H54 (cell line): ENCODE measurements around the gene NKX2-3.

Experiments
- DNase-seq: peaks from one replicate; pipeline ENCODE4 v3.0.0; 2011; ENCODE audit warnings: low spot score, mixed read lengths; ENCODE audit not compliant: insufficient read length
- FAIRE-seq: peaks from 3 replicates; lab custom pipeline; 2011; peaks lifted over from hg19 to GRCh38; lab: Jason Lieb, UNC
- POLR2A ChIP-seq: IDR thresholded peaks from 2 replicates; pipeline ENCODE4 v1.6.1; 2011; ENCODE audit warnings: low read depth, mild to moderate bottlenecking, low read length

The NKX2-3 gene

DNA sequence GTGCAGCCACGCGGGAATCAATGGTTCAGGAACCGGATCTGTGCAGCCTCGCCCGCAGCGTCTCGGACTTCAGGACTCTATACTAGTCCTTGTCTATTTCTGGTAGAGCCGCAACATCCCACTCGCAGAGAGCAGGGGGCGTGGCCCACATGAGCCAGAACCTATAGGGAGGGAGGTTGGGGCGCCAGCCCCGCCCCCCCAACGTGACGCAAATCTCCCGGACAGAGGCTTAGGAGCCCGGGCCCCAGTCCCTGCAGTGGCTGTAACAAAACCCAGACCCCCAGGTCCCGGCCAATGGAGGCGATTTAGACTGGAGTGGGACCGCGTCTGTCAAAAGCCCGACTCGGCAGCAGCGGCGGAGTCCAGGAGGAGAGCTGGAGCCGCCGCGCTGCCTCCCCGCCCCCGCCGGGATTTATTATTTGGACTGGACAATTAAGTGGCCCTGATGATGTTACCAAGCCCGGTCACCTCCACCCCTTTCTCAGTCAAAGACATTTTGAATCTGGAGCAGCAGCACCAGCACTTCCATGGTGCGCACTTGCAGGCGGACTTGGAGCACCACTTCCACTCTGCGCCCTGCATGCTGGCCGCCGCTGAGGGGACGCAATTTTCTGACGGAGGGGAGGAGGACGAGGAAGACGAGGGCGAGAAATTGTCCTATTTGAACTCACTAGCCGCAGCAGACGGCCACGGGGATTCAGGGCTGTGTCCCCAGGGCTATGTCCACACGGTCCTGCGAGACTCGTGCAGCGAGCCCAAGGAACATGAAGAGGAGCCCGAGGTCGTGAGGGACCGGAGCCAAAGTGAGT, at the start of gene NKX2-3:
Gene NKX2-3, plus strand, starts transcription at position 256 of the 809 bp plus-strand sequence. Its CDS starts 190 bp downstream, at position 446.
- no peak for DNase-seq
- no peak for FAIRE-seq
- no peak for TF ChIP-seq POLR2A

DNA sequence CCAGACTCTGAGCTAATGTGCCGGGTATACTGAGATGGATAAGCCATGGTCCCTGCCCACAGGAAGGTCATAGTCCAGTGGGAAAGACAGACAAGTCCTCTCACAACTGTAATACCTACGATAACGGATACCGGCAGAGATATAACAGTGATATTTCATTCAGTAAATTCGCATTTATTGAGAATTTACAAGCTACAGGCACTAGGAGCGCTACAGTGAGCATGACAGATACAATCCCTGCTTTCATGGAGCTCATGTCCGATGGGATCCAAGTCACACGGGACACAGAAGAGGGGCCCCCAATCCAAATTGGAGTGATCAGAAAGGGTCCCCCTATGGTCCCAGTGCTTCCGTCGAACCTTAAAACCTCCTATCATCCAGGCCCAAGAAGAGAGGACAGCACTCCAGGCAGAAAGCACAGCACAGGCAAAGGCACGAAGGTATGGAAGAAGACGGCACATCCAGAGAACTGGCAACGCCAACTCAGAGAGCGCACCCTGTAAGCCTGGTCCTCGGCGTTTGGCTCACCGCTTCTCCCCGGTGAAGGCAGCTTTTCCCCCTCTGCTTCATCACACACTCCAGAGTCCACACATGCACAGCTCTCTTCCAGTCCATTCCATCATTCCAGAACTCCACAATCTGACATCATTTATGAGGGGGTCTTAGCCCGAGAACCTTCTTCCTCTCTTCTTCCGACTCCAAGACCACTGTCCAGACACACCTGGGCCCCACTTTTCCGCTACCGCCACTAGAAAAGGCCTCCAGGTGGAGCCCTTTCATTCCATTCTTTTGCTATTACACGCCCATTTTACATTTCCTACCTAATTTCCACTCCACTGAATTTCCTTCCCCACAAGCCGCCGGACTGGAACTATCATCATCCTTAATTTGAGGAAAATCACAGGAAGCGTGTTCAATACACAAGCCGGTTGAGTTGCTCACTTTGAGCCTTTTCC, 47.8 kb upstream of the NKX2-3 start:
- TF ChIP-seq POLR2A = no peak
- FAIRE-seq = no peak
- no peak for DNase-seq

DNA sequence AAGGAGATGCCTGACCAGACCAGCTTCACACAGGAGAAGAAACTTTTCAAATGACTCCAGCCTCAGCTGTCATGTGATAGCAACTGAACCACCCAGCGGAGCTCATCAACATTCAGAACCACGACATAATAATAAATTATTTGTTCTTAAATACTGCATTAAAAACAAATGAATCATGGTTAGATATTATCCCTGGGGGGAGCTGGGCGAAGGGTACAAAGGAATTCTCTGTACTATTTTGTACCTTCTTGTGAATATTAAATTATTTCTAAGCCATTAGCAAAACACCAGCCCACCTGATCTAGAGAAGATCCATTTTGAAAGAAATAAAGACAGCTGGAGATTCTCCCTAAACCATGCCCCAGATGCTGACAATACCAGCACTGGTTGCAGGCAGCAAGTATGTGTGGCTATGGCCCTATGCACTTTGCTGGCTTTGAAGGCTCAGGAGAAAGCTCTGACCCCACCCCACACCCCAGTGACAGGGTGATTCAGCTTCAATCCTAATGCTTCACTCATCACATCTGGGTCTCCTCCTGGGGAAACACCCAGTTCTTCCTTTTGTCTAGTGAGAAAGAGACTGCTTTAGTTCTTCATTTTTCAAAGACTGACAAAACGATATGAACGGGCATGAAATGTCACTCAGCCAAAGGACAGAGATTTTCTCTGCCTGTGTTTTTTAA, 45.5 kb upstream of the NKX2-3 start:
- FAIRE-seq = no peak
- no peak for TF ChIP-seq POLR2A
- no peak for DNase-seq

GRCh38 chr10:99489271-99489670, 43.5 kb upstream of the NKX2-3 start:
- no peak for TF ChIP-seq POLR2A
- DNase-seq (no peak), FAIRE-seq (no peak)

DNA sequence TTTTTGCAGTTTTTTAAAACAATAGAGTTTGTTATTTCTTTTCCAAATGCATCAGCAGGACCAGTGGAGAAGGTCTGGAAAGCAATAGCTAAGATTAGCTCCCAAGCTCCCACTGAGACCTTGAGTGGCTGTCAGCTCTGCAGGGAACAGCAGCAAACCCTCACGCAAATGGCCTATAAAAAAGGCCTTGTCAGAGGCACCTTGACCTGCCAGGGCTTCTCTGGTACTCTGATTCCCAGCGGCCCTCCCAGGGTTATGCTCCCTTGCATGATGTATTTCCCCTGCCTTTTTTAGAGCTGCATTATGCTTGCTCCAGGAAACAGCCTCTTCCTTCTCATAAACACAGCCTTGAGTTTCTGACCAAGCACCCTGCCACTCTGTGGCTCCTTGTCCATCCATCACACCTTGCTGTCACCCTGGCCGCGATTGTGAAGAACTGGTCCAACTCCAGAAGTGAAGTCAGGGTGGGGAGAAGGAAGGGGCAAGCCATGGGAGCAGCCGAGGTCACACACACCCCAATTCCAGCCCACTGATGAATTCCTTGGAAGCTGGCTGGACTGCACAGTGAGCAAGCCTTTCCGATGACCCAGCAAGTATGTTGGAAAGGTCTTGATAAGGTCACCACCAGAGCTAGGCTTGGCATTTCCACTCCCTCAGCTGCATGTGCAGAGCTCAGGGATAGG, 35.3 kb upstream of the NKX2-3 start:
- FAIRE-seq (no peak), DNase-seq (no peak)
- no peak for TF ChIP-seq POLR2A

DNA sequence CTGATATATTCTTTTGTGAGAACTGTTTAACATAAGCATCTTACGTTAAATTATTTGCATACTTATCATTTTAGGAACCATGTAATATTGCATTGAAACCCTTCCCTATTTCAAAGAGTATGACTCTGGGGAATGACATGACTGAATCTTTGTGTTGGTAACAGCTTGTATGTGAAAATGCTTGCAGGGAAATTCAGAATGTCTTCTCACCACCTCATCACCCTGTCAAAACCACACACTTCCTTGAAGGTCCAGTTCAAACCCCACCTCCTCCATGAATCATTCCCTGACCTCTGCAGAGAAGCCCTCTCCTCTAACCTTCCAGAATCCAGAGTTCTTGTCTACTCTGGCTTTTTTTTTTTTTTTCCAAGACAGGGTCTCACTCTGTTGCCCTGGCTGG, 26.3 kb upstream of the NKX2-3 start:
- FAIRE-seq = no peak
- no peak for TF ChIP-seq POLR2A
- DNase-seq = no peak

- no peak for TF ChIP-seq POLR2A
- FAIRE-seq (no peak), DNase-seq (no peak)
Measured at GRCh38 chr10:99507265-99507664, 25.5 kb upstream of the NKX2-3 start.

DNA sequence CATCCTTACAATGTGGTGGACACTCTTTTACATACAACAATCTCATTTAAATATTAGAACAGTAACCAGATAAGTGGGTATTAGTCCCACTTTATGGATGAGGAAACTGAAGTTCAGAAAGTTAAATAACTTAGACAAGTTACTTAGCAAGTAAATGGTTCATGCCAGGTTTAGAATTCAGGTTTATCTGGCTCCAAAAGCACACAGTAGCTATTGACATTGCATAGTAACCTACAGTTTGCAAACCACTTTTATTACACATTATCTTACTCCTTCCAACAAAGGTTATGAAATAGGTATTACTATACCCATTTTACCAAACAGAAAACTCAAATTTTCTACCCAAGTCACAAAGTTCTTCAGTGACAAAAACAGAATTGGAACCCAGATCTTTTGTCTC, 19.7 kb upstream of the NKX2-3 start:
- DNase-seq (no peak), FAIRE-seq (no peak)
- TF ChIP-seq POLR2A = no peak

DNA sequence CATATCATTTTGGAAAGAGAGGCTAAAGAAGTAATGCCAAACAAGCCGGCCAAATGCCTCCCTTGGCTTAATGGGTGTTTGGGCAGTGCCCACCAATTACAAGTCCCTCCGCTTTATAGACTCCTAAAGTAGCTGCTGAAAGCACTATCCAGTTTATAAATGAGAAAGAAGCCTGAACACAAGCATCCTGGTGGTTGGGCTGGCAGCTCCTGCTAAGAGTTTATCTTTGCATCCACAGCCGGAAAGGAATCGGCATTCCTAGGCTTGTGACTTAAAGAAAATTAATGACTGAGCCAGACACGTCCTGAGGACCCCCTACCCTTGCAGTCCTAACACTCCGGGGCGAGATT, 13.1 kb upstream of the NKX2-3 start:
- DNase-seq (no peak), FAIRE-seq (no peak)
- no peak for TF ChIP-seq POLR2A

- DNase-seq (no peak), FAIRE-seq (no peak)
- TF ChIP-seq POLR2A = no peak
Measured at GRCh38 chr10:99520040-99520846, 12.5 kb upstream of the NKX2-3 start.

- no peak for FAIRE-seq
- TF ChIP-seq POLR2A = no peak
- DNase-seq = no peak
Measured at GRCh38 chr10:99520847-99521764, 11.6 kb upstream of the NKX2-3 start.

- no peak for FAIRE-seq
- DNase-seq = no peak
- no peak for TF ChIP-seq POLR2A
Measured at GRCh38 chr10:99521765-99522469, 10.8 kb upstream of the NKX2-3 start.
